Heart left ventricle (tissue), 16 donors: ENCODE results near the gene ODAD3. TPM values are rescaled to one million over a fixed set of nuclear protein-coding genes. Genes with fewer than 3 reads are reported as not detected.

ENCODE experiments used
- ATAC-seq, 4 donors: fragments of 200-7000 bp; cut with Tn5 transposase; one replicate each; pipeline ENCODE4 v1.9.1; 2020 to 2022; ENCODE audit warnings: moderate library complexity in 4 of 4, mild to moderate bottlenecking in 3 of 4, moderate number of reproducible peaks in 1 of 4
- DNase-seq, 5 donors: peaks; one replicate each; pipeline ENCODE4 v3.0.0-alpha.2; 2020
- H3K27ac ChIP-seq, 12 donors: fragments of 200-600 bp; sonication (generic) in 4 of 12; one replicate each; pipeline versions ENCODE4 v1.5.0 to v1.8.0; 2016 to 2022; ENCODE audit warnings: mild to moderate bottlenecking in 2 of 12
- H3K27me3 ChIP-seq, 9 donors: fragments of 200-600 bp; sonication (generic) in 2 of 9; one replicate each; pipeline versions ENCODE4 v1.5.1 to v1.8.0; 2016 to 2022; ENCODE audit warnings: mild to moderate bottlenecking in 3 of 9
- H3K36me3 ChIP-seq, 9 donors: fragments of 200-600 bp; sonication (generic) in 2 of 9; one replicate each; pipeline versions ENCODE4 v1.5.0 to v1.8.0; 2018 to 2022; ENCODE audit warnings: mild to moderate bottlenecking in 2 of 9
- H3K4me1 ChIP-seq, 12 donors: fragments of 200-600 bp; sonication (generic) in 4 of 12; one replicate each; pipeline versions ENCODE4 v1.5.0 to v1.8.0; 2016 to 2022; ENCODE audit warnings: mild to moderate bottlenecking in 3 of 12
- H3K4me3 ChIP-seq, 12 donors: fragments of 200-600 bp; sonication (generic) in 4 of 12; one replicate each; pipeline versions ENCODE4 v1.5.0 to v1.8.0; 2017 to 2022; ENCODE audit warnings: mild to moderate bottlenecking in 9 of 12, moderate library complexity in 4 of 12
- H3K9me3 ChIP-seq, 12 donors: fragments of 200-600 bp; sonication (generic) in 4 of 12; one replicate each; pipeline versions ENCODE4 v1.5.0 to v1.8.0; 2016 to 2022; ENCODE audit warnings: mild to moderate bottlenecking in 1 of 12
- CTCF ChIP-seq, 12 donors: fragments of 200-600 bp; sonication (generic) in 4 of 12; IDR thresholded peaks; one replicate each; pipeline versions ENCODE4 v1.5.0 to v1.8.0; 2018 to 2022; ENCODE audit warnings: antibody characterized with exemption in 12 of 12, mild to moderate bottlenecking in 5 of 12
- POLR2A ChIP-seq, 2 donors: fragments of 450-650 bp; IDR thresholded peaks; one replicate each; pipeline ENCODE4 v1.6.1; 2017; ENCODE audit warnings: antibody characterized with exemption in 2 of 2, mild to moderate bottlenecking in 2 of 2, moderate library complexity in 2 of 2
- WGBS, 4 donors: extraction: QIAGEN DNeasy Blood & Tissue Kit in 2 of 4; methylation state at CpG; one replicate each; pipeline versions ENCODE4 v1.1.5 to v1.1.7; 2013 to 2018; 5-methylcytosine and 5-hydroxymethylcytosine counted together
- intact Hi-C, 10 donors: fragments of 100-400 bp; cut with DNase I; formaldehyde crosslinking; loops; one replicate each; pipeline versions ENCODE4 v1.11.1 to v1.14.2; 2022
- polyA plus RNA-seq, 2 donors: library from polyadenylated mRNA; stranded (reverse); fragments of 200-250 nt; gene quantifications; one replicate each; pipeline ENCODE4 v1.2.3, GENCODE V29; 2013
- total RNA-seq, 9 donors: library from RNA; depleted of rRNA in 2 of 9; stranded (reverse); fragments of >200 nt in 2 of 9; fragmentation: NEBNext Ultra II Directional in 3 of 9; extraction: Animal tissue kit (Norgen Biotek cat#: 25700) in 3 of 9; gene quantifications; one replicate each; pipeline versions ENCODE4 v1.1.0 to v1.2.4, GENCODE V29; 2016 to 2023
- donor health status: ischemic (EF 13 %, LVEDD 7.1; RV severe dilation, severe dysfunction).
- donor health status: healthy with polysubstance abuse.
- donor health status: DM: no; HTN: yes; CAD: no.
- donor health status: DM: no; HTN: no; CAD: no.
- donor health status: ischemic (EF 25% LVEDD 6.9; RV normal size, moderate dysfunction).
- donor health status: ischemic (EF 25% LVEDD 5.7; RV mildly dilated, moderate dysfunction).
- donor health status: healthy.
- donor health status: DM: yes; HTN: yes; CAD: no.
- donor health status: ischemic (EF 35%, LVEDD 5.7; RV mildly dilated, moderate dysfunction).
- donor health status: nonischemic (EF 11% LVEDD 7.7; RV severe dilation, severe dysfunction).
- donor health status: DM: yes; HTN: yes; CAD: no.
- donor health status: PGD.
- donor health status: ischemic (EF 29% LVEDD 5.4; RV normal size, mild dysfunction).
- donor health status: nonischemic (EF 23%, LVEDD 6.1; RV moderate dilation, normal function).

The ODAD3 gene
- total and polyA plus RNA-seq, 11 donors, result 0.18 to 0.84 (median 0.32) TPM; not detected in 2

GRCh38 chr19:11418549-11419506, 16.1 kb downstream of the ODAD3 start, which contains the start of gene RGL3:
RGL3 (minus strand) TSS chr19:11419314; CDS start chr19:11419278, 36 bp downstream.
- no peaks in the 10 kb centered on the region for H3K9me3 ChIP-seq
- peaks cover 4 to 48% (median 28%) of the 10 kb centered on the region in 12 donors for H3K4me1 ChIP-seq
- H3K27me3 ChIP-seq, result peaks cover 4 to 80% (median 55%) of the 10 kb centered on the region in 9 donors
- peak within 1 kb of the TSS; percentile 29 to 63 (median 54) for H3K4me3 ChIP-seq
- DNase-seq, result peak in 4 of 5 donors; percentile 42 to 81 (median 60)
- intact Hi-C loops, result loop anchor here in 1 of 10 donors (5.0 kb wide), 1 partner anchor 37 kb away; the partner anchor contains the start of gene EPOR
- 3 to 5% (median 4%) methylated on average over 31 to 72 of the region's 72 CpGs for WGBS, 4 donors
- TF ChIP-seq POLR2A (IDR thresholded peaks at IDR 0.05) (no peak), CTCF (IDR thresholded peaks at IDR 0.05) (no peak)
- no peaks in the 10 kb centered on the region for H3K36me3 ChIP-seq
- ATAC-seq, result peak in 3 of 4 donors; percentile 14 to 61 (median 59)
- H3K27ac ChIP-seq, result peak within 1 kb of the TSS in 11 of 12 donors; percentile 37 to 84 (median 75)

GRCh38 chr19:11418094-11418548, 16.8 kb downstream of the ODAD3 start:
- ATAC-seq (no peak), DNase-seq (no peak)
- no peak for TF ChIP-seq CTCF (IDR thresholded peaks at IDR 0.05)
- Histone ChIP-seq H3K27me3 (peaks cover 0 to 73% (median 52%) of the 10 kb centered on the region in 9 donors), H3K4me1 (peaks cover 4 to 46% (median 27%) of the 10 kb centered on the region in 12 donors), H3K9me3 (no peaks in the 10 kb centered on the region), H3K4me3 (peak overlapping the region; percentile 29 to 63 (median 53)), H3K27ac (peak overlapping the region in 4 of 12 donors; percentile 32 to 81 (median 70)), H3K36me3 (no peaks in the 10 kb centered on the region)
- WGBS, 4 donors, result 9 to 18% (median 13%) methylated on average over 14 to 16 of the region's 16 CpGs
- intact Hi-C loops, result loop anchor here in 1 of 10 donors (5.0 kb wide), 1 partner anchor 36 kb away; the partner anchor contains the start of gene EPOR

- Histone ChIP-seq H3K27me3 (peaks cover 0 to 57% (median 40%) of the 10 kb centered on the region in 9 donors), H3K27ac (no peak overlapping the region), H3K9me3 (no peaks in the 10 kb centered on the region), H3K4me1 (peaks cover 0 to 33% (median 17%) of the 10 kb centered on the region in 12 donors), H3K4me3 (no peak overlapping the region), H3K36me3 (peaks cover 0 to 2% (median 0%) of the 10 kb centered on the region in 9 donors)
- ATAC-seq (no peak), DNase-seq (no peak)
- TF ChIP-seq POLR2A (IDR thresholded peaks at IDR 0.05) (no peak), CTCF (IDR thresholded peaks at IDR 0.05) (no peak)
- WGBS, 4 donors, result 87 to 92% (median 92%) methylated on average over 17 of the region's 17 CpGs
- intact Hi-C loops, result loop anchor here in 1 of 10 donors (5.0 kb wide), 1 partner anchor 34 kb away; the partner anchor contains the start of gene EPOR
These were observed 18.4 kb downstream of the ODAD3 start for GRCh38 chr19:11416346-11417052.
